GM19023 (cell line): ENCODE results near the gene PAX2.

Source experiments
- ATAC-seq: cut with Tn5 transposase; IDR thresholded peaks from one replicate; pipeline ENCODE4 v1.9.1; 2021; ENCODE audit warnings: mild to moderate bottlenecking, moderate library complexity; ENCODE audit not compliant: unreplicated experiment

The PAX2 gene

DNA sequence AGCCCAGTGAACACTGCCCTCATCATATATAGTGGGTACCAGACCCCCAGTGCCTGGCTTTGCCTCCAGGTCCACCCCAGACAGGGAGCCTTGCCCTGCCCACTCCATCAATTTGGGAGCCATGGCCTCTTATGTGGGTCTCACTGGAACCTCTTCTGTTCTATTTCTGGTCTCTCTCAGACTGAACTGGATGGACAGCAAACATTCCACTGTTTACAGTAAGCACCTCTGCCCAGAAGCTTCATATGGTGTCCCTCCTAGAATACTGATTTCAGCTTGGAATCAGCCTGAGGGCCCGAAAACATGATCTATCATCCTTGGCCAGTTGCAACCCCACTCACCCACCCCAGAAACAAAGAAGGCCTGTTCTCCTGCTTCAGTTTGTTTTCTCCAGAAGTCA is 86.4 kb downstream of the PAX2 start:
- no peak for ATAC-seq

DNA sequence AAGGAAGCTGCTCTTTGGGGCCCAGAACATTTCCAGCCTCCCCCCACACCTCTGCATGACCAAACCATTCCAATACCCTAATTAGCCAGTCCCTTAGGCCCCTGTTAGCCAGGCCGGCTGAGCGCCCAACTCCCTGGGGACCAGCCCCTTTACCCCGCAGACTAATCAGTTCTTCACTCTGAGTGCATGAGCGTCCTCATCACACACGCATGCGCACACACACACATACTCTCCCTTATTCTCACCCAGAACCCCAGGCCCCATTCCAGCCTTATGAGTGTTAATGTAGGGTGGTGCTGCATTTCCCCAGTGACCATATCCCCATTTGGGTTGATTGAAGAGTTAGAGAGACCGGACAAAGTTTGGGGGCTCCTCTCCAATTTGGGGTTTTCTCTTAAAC is 90.4 kb downstream of the PAX2 start:
- ATAC-seq = no peak

DNA sequence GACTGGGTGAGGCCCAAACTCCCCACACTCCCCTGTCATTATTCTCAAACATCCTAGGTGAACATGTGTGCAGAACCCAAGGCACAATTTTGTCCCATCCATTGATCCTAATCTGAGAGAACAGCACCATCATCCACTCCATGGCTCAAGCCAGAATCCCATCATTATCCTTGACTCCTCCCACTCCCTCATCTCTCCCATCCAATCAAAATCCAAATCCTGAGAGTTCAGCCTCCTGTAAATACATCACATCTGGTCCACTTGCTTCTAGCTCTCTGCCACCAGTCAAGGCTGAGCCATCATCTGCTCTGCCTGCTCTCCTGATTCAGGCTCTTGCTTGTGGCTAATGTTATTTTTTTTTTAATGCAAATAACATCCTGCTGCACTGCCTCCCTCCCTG is 91.5 kb downstream of the PAX2 start:
- no peak for ATAC-seq

DNA sequence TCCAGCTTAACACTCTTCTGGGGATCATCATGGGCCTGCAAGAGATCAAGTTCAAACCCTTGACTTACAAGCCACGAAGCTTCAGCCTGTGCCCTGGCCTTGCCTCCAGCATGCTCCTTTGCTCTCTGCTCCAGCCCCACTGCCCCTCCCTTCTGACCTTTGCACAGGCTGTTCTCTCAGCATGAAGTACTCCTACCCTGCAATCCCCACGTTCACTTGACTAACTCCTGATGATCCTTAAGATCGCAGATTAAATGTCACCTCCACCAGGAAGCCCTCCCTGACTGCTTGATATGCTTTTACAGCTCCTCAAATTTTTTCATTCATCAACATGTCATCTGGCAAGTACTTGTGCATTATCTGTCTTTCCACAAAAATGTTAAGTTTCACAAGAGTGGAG is 91.9 kb downstream of the PAX2 start:
- ATAC-seq = no peak

DNA sequence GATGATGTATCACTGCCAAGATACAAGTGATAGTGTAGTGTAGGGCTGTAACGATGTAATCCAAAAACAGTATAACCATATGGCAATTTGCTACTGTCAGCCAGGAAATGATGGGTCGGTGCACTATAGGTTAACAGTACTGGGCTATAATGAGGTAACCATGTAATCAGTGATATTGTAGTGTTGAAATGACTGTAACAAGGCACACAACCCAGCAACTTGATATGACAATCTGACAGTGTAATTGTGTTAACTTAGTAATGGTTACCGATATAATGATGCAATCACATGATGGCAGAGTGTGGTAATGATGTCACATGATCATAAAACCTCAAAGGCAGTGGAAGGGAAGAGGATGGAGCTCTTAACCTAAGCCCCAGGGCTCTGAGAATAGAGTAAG is 93.6 kb downstream of the PAX2 start:
- ATAC-seq = no peak

DNA sequence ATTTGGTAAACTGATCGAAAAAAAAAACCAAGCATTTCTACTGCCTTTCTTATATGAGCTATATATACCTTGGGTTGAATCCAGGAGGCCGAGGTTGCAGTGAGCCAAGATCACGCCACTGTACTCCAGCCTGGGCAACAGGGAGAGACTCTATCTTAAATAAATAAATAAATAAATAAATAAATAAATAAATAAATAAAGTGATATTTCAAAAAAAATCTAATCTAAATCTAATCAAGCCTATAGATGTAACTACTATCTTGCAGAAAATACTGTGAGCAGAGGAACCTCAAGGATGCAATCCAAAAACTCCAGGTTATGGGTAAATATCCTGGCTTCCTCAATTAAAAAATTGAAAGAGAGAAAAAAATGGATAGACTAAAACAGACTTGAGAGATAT is 96.1 kb downstream of the PAX2 start:
- ATAC-seq = no peak

DNA sequence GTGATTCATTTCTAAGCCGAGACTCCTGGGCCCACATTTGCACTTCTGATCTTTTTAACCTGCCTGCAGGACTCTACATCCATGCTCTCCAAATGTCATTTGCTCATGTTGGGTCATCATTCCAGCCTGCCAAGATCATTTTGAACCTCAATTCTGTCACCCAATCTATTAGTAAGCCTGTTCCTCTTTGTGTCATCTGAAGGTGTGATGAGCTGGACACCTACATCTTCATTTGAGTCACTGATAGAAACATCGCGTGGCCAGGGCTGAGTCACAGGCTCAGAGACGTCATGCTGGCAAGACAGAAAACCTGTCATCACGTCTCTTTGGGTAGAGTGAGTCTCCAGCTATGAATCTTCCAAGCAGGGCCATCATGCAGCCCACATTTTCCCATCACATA is 102.1 kb downstream of the PAX2 start:
- no peak for ATAC-seq

DNA sequence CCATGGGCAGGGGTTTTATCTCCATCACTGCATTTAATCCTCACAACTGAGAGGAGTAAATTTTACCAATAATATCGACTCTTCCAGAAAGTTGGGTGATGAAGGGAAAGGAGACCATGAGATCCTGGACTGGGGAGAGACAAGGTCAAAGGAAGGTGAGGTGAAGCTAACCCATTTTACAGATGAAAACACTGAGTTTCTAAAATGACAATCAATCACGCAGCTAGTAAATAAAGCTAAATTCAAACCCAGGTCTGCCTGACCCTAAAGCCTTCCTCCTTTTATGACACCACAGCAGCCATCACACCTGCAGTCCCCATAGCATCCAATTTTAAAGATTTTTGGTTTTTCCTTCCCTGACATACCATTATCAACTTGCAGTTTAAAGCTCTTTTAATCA is 103.4 kb downstream of the PAX2 start:
- no peak for ATAC-seq

DNA sequence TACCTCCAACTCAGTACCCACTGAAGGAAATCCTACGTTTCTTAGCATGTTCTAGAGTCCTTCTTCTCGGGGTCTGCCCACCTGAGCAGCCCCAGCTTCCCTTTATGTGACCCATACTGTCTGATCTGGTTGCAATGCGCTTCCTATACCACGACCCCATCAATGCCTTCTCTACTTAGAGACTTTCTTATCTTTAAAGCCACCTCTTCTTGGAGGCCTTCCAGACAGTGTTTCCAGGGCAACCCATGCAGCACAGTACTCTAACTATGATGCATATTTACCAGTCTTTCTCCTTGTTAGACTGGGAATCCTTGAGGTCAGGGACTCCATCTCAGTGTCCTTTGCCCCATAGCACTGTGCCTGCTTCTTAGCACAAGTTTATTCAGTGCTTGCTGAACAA is 112.9 kb downstream of the PAX2 start:
- no peak for ATAC-seq

DNA sequence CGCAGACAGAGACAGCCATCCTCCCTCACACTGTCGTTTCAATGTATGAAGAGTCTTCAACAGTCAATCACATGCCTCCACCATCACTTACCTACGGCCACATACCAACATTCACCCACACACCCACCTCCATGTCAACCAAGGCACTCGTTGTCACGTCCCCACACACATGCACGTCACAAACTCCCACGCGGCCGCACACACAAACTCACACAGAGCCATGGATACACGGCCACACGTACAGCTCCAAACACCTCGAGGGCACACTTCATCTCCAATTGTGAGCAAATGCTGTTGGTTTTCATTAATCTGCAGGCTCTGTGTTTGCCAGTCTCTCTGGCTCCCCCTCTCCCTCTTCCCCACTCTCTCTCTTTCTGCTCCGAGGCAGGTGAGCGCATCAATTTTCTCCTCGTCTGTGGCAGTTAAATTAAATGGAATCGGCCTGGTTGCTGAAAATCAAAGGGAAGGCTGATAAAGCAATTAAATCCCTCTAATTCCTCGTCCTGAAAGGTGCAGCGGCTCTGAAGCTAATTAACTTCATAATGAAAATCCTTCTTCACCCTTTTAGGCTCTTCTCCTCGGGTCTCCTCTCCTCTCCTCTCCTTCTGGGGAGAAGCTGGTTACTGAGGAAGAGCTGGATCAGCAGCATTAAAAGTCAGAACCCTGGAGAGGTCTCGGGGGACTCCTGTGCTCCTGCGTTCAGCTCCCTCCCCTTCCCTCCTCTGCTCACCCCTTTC is 113.5 kb downstream of the PAX2 start:
- no peak for ATAC-seq

DNA sequence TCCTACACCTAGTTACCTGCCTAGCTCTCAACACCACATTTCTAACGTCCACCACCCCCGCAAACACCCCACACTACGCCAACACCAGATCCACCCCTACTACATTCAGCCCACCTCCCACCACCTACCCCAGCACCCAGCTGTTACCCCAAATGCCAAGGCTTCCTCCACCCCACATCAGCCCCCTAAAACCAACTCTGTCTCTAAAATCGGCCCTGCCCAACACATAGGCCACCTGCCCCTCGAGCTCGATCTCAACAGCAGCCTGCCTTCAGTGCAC is 114.0 kb downstream of the PAX2 start:
- ATAC-seq = no peak

DNA sequence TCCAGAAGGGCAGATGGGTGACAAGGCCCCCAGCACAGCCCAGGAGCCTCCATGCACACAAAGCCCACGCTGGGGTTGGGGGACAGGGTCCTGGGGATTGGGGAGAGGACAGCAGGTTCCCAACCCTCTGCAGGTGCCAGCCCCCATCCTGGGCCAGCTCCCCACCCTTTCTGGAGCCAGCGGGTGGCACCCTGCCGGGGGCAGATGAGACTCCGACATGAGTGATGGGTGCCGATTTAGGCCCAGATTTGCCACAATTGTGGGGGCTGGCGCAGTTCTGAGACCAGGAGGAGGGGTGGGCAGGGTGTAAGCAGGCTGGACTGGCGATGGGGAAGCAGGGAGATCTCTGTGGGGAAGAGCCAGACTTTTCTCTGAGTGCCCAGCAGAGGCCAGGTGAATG is 118.1 kb downstream of the PAX2 start:
- no peak for ATAC-seq

DNA sequence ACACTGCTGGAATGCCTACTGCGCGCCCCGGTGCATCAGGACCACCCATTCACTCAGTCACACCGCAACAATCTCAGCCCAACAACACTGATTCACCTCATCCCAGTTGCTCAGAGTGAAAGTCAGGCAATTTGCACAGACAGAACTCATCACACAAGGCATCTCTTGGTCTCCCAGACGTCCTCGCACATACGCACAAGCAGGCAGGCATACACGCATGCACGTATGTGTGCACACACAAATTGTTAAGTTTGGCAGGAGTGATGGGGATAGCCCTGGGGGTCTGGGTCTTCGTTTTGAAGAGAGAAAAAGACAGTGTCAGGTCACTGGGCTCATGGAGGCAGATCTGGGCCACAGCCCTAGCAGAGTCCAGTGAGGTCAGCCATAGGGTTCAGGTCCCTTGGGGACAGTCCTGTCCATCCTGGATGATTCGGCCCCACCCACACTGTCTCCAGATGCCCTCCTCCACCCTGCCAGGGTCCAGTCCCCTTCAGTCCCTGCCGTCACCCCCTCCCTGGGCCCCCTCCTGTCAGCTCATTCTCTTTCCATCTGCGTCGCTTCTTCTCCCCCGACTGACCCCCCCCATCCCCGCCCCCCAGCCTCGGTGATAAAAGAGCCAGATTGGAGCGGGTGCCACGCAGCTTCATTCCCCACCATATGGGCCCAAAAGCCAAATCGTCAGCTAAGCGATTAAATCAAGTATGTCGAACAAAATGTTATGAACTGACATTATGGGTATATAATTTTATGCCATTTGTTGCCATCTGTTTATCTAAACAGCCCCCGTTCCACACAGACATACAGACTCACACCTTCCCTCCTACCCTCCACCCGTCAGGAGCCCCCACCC is 118.9 kb downstream of the PAX2 start:
- ATAC-seq = no peak

DNA sequence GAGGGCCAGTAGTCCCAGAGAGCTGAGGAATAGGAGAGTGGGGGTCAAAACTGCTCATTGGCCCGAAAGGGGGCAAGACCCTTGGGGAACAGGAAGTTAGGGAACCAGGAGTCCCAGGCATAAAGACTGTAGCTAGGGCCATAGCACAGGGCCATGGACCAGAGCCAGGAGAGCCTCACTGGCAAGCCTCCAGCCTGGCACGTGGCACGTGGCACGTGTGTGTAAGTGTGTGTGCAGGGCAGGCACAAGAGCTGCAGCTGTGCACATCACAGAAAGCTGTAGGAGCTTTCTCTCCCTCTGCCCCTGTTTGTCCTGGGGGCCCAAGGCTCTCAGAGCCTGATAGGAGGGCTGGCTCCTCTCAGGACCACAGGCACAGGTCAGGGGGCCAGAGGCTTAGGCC is 119.6 kb downstream of the PAX2 start:
- ATAC-seq = no peak

DNA sequence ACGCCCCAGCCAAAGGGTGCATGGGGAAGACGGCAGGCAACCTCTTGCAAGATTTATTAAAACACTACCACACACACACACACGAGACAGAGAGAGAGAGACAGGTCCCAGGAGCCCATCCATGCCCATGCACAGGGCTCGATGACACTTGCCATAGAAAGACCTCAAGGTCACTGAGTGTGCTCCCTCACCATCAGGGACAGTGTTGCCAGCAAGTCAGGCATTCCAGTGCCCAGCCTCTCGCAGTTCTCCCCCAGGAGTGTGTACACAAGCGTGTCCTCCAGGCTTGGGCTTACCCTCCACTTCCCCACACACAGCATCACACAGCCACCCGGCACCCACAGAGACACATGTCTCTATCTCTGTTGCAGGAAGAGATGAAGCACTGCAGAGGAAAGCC is 120.6 kb downstream of the PAX2 start:
- ATAC-seq = no peak

DNA sequence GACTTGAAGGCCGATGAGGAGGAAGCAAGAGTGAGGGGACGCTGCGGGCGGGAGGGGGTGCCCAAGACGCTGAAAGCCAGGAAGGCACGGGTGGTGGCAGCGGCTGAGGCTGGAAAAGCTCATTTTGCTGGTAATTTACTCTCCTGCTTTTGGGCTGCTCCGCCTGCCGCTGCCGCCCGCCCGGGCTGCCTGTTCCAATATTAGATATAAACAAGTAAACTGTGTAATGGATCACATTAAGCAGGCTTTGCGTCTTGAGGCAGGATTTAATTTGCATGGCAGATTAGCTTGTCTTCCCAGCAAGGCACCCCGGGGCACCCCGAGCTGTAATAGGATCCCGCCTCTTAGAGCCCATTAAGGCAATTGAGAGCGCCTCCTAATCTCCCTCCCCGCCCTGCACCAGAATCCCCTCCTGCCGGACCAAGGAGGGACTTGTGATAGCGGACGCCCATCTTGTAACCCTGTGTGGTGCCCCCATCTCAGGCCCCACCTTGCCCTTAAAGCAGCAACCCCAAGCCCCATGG is 121.3 kb downstream of the PAX2 start:
- ATAC-seq = no peak

DNA sequence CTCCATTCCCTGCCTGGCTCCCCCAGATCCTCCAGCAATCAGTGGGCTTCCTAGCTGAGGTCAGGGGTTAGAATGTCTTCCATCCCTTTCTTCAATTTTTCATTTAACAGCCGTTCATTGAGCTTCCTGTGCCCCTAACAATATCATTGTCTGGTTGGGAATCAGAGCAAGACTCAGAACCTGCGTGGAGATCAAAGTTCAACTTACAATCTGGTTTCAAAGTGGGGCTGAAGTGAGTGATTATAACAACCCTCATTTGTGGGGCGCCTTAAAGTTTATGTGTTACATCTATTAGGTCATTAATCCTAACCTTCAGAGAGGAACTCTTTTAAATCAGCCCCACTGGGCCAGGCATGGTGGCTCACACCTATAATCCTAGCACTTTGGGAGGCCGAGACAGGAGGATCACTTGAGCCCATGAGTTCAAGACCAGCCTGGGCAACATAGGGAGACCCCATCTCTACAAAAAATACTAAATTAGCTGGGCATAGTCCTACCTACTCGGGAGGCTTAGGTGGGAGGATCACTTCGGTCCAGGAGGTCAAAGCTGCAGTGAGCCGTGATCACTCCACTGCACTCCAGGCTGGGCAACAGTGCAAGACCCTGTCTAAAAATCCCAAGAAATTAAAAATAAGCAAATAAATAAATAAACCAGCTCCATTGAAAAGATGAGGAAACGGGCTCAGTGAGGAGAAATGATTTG is 122.0 kb downstream of the PAX2 start:
- ATAC-seq = no peak

DNA sequence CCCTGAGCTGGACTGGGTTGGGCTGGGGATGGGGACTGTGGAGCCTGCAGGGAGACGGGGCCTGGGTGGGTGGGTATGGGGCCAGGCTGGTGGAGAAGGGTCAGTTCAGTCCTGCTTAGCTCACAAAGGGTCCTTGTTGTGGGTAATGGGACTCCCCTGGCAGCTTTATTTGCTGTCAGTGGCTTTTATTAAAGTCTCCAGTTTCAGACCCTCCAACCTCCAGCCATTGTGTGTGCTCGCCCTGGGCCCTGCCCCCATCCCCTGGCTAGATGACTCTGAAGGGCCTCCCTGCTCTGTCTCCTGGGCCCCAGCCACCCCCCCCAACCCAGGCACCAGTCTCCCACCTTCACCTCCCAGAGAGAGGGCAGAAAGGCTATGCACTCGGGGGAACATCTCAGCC is 123.0 kb downstream of the PAX2 start:
- no peak for ATAC-seq

DNA sequence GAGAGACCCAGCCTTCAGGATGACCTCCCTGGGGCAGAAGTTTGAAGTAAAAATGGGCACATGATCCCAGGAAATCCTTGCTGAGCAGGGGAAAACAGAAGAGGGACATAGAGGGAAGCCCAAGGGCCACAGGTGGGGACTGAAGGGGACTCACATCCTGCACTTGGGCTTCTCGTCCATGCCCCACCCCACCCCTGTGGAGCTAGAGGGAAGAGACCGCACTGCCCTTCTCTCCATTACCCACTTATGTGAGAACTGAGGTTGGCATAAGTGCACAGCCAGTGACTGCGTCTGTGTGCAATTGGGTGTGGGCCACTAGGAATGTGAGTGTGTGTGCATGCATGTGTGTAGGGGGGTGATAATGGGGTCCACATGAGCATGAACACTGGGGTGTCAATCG is 124.0 kb downstream of the PAX2 start:
- ATAC-seq = no peak

DNA sequence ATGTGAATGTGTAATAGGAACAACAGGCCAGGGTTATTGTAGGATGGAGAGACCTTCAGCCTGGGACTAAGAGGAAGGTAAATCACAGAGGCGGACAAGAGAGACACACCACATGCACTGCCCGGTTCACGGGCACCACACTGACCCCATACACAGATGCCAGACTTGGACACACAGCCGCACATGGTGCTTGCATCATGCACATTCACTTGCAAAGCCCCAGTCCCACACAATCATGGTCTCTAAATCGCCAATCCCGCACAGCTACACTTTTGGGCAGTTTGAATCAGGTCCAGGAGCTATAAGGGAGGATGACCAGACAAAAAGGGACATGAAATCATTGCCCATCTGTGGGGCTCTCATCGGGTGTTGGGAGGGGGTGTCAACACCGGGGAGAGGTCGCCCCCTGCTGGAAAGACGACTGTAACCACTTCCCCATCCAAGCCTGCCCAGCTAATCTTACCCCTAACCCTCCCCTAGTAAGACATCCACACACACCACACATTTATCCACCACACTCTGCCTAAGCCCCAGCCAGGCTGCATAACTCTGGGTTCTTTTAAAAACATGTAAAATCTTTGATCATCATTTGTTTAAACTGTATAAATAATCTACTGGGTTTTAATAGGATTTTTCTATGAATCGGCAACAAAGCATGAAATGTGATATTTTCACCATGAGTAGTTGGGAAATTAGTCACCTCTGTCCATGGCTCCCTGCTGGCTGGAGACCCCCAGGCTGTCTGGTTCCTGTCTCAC is 126.8 kb downstream of the PAX2 start:
- ATAC-seq = no peak

DNA sequence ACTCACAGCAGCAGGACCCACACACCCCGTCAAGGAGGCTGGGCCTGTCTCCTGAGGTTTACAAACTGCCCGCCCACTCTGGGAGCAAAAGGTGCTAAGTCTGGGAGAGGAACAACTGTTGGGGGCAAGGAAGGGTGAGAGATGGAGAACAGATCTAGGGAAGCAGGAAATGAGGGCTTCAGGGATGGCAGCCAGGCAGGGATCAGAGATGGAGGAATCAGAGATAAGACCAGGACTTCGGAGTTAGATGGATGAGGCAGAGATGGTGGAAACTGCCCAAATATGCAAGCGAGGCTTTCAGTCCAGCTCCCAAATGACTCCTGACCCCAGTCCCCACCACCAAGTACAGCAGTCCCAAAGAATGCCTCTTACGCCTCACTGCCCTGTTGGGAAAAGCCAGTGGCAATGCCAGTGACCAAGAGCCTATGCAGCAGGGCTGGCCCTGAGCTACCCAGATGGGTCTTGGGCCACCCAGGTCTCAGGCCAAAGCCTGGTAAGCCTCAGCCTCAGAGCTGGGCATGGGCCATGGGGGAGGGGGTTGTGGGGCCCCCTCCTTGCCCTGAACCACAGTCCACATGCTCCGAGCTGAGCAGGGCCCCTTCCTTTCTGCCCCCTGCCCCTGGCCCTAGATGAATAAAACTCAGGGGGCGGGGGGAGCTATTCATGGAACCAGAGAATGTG is 127.9 kb downstream of the PAX2 start:
- ATAC-seq = no peak
